Kidney capillary endothelial cell (primary cell): Measurements from ENCODE around the gene CD40.

ENCODE experiments used
- DNase-seq: peaks from one replicate; pipeline ENCODE4 v3.0.0-alpha.2; 2018; ENCODE audit warnings: low spot score

Gene CD40

GRCh38 chr20:46173652-46174468 is 55.7 kb downstream of the CD40 start:
- no peak for DNase-seq

GRCh38 chr20:46174469-46175126 is 56.5 kb downstream of the CD40 start:
- peak; percentile 41 for DNase-seq

GRCh38 chr20:46175127-46175494 is 57.0 kb downstream of the CD40 start:
- no peak for DNase-seq

- no peak for DNase-seq
Measured at GRCh38 chr20:46176739-46177378, 58.7 kb downstream of the CD40 start.

- DNase-seq, result no peak
Measured at GRCh38 chr20:46177768-46178167, 59.7 kb downstream of the CD40 start.

- DNase-seq, result no peak
Measured at GRCh38 chr20:46178891-46179290, 60.8 kb downstream of the CD40 start.
